Activated CD4-positive, alpha-beta T cell treated with anti-CD3 and anti-CD28 coated beads for 1 hour (primary cell): Measurements from ENCODE around the gene TTLL6.

ENCODE experiments used
- DNase-seq: peaks from one replicate; pipeline ENCODE4 v3.0.0-alpha.2; 2020

TTLL6 gene

GRCh38 chr17:48756830-48757251, 60.2 kb downstream of the TTLL6 start:
- DNase-seq: no peak

- DNase-seq: no peak
Observed at GRCh38 chr17:48755356-48755755, 61.7 kb downstream of the TTLL6 start.

- DNase-seq: no peak
Observed at GRCh38 chr17:48754500-48755261, 62.3 kb downstream of the TTLL6 start.

DNA sequence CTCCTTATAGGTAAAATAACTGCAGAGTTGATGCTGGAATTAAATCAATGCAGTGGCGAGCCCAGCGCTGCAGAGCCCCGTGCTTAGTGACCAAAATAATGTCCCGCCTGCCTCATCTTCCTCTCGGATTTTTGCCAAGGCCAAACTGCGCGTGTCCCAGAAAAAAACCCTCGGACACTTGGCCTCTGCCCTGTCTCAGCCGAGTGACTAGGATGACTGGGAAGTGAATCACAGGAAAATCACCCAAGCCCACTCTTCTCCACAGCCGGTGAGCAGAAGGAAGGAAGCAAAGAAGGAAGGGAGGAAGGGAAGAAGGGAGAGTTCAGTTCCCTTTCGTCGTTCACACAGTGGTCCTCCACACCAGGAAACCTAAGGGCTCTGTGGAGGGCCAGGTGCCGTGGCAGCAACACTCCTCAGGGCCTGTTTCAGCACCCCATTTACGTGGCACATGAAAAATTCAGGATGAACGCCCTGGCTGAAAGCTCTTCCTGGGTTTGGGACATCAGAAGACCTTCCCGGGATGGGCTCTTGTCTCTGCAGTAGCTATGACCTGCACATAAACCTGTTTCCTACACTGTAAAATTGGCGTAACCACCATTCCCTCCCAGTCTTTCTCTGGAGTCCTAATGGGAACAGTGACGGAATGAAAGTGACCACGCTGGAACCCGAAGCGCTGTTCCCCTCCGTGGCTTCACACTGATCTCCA, 63.1 kb downstream of the TTLL6 start:
- no peak for DNase-seq

GRCh38 chr17:48752399-48753288, 64.4 kb downstream of the TTLL6 start:
- no peak for DNase-seq

DNA sequence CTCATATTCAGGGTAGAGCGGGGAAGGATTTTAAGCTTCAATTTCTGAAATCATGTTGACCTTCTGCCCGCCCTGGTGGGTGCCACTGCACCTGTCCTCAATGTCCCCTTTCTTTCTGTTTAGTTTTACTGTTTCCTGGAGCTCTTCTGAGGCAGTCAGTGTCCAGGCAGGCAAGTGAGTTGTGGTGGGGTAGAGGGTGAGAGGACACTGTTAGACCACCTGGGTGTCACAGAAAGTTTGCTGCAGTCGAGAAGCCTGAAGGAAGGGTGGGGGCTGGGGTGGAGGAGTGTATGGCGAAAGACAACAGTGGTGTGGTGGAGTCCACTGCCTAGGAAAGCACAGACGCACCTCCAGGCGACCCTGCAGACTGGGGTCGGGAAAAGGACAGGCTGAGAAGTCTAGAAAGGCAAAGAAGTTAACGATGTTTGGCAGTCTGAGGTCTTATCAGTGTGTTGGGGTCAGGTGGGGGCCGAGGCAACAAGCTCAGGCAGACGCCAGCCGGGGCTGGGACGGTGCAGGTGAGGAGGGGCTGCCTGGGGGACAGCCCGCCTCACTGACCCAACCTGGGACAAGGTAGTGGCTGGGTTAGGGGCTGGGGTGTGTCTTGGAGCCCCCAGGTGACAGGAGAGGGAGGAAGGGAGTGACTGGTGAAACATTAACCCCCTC, 65.2 kb downstream of the TTLL6 start:
- DNase-seq: no peak

DNA sequence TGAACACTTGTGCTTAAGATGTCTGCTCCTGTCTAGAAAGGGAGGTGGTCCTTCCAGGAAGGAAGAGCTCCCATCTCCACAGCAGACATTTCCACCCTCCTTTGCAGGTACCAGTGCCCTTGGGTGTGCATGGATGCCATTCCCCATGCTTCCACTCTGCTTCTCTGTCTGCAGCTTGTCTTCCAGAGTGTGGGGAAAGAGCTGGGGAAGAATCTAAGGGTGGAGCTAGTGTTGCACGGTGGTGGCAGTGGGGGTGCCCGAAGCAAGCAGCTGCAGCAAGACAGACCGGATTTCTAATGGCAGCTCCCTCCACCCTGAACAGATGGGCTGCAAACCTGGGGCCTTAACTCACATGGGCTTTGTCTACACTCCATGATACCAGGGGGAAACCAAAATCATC, 65.9 kb downstream of the TTLL6 start:
- DNase-seq: no peak

DNA sequence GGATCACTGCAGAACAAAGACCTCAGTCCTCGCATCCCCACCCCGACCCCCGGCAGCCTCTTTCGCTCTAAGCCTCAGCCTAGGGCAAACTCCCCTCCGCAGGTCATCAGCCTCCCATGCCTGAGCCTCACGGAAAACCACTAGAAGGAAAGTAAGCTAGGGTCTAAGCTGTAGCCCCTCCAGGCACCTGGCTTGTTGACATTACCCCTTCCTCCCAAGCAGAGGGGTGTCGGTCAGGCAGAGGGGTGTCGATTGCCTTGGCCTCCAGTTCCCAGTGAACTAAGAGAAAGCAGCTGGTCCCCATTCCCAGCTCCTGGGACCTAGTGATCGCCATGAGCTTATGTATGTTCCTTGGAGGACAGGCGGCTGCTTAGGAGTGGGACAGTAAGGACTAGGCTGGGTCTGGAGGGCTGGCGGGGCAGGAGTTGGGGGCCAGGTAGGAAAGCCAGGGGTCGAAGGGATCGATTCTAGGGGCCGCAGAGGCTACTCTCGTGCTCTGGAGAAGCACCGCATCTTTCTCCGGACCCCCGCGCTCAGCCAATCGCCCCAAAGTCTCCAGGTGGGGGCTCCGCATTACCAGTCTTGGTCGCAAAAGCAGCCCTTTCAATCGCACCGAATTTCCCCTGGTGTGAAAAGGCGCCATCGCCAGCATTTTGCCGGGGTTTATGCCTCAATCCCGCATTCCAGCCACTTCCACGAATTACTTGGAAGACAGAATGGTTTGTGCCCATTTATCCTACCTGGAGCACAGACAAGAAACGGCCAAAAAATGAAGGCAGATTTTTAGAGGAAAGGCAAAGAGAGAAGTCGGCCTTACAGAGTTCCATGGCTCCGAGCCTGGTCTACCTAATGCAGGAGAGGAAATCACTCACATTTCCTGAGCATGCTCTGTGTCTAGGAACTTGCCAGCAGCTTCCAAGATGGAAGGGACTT, 67.1 kb downstream of the TTLL6 start:
- DNase-seq: no peak

DNA sequence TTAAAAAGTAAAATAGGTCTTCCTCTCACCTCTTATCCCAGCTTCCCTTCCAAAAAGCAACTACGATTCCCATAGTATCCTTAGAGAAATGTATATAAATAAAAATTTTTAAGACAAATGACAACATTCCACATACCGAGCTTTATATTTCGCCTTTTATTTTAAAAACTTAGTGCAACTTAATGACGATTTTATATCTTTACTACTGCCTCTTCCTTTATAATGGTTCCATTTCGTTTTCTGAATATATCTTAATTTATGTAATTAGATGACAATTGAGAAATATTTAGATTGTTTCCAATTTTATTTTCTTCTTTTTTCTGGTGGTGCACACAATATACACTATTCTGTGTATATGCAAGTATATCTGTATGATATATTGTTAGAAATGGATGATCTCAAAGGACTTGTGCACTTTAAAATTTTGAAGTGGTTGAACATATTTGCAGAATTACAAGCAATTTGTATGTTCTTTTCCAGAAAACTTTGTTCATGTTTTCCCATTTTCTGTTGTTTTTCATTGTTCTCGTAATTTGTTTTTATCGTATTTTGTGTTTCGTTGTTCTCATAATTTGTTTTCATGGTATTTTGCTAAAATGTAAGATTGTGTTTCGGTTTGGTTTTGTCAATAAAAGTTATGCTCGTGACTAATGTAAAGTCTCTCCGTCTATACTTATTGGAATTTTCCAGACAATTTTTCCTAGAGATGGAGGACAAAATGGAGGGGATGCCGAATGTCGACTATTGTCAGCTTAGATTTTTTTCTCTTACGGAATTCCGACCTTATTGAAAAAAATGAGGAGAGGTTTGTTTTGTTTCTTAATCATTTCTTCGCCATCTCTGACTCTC, 68.1 kb downstream of the TTLL6 start:
- DNase-seq: no peak

GRCh38 chr17:48747445-48748363, 69.3 kb downstream of the TTLL6 start:
- no peak for DNase-seq

DNA sequence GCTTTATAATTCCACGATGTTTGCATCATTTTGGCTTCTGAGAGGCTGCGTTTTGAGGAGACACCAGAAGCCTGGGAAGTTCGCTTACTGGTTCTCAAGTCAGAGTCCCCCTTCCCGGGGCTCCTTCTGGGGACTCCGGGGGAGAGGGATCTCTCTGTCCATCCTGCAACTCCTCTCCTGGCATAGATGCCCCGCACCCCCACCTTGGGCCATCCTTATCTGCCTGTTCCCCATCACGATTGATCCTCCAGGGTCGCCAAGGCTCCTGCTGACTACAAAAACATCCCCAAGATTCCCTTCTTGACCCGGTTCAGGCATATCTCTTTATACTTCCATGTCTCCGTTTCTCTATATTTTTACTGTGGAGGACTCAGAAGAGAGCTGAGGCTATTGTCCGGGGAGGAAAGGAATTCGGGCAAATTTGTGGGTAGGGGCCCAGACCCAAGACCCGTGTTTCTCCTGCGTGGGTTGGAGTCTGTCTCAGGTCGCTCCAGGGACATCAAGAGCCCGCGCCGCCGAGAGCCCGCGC, 70.0 kb downstream of the TTLL6 start:
- no peak for DNase-seq

- no peak for DNase-seq
Observed at GRCh38 chr17:48745381-48746275, 71.4 kb downstream of the TTLL6 start.

GRCh38 chr17:48740537-48740936, 76.5 kb downstream of the TTLL6 start:
- no peak for DNase-seq

DNA sequence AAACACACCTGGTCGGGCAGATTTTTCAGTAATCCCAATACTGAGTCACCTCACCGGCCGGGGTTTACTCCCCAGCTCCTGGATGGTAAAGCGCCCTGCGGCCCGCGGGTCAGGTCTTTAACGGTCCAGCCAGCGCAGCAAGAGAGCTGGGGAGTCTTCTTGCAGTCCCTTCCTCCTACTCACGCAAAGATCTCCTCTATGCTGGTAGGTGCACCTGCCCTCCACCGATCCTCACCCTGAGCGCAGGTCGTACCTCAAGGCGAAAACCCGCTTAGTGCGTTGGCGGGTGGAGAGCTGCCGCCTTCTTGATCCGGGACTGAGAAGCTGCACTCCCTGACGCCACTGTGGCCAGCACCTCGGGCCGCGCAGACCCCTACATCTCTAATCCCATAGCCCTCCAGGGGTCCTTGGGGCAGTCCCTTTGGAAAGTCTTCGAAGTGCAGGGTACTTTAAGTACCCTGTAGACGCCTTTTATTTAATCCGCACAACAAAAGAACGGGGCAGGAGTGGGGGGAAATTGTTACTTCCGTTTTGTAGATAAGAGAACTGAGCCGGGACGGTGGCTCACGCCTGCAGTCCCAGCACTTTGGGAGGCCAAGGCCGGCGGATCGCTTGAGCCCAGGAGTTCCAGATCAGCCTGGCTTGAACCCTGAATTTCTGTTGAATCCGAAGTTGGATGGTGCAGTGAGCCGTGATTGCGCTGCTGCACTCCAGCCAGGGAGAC, 78.1 kb downstream of the TTLL6 start:
- DNase-seq: no peak

DNA sequence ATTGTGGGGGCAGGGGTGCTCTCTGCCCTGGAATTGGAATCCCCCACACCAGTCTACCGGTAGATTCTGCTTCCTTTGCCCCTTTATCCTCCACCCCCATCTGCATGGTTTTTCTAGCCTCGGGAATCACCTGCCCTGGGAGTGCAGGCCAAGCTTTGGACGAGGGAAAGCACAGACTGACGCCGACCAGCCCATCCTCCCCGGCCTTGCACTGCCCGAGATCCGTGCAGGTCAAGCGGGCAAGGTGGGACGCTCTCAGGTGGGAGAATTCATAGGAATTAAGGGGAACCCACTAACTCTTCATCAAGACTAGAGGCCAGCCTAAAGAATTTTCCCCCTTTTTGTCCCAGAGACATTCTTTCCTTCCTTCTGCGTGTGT, 78.6 kb downstream of the TTLL6 start:
- DNase-seq: no peak

GRCh38 chr17:48737330-48738043, 79.5 kb downstream of the TTLL6 start:
- no peak for DNase-seq

DNA sequence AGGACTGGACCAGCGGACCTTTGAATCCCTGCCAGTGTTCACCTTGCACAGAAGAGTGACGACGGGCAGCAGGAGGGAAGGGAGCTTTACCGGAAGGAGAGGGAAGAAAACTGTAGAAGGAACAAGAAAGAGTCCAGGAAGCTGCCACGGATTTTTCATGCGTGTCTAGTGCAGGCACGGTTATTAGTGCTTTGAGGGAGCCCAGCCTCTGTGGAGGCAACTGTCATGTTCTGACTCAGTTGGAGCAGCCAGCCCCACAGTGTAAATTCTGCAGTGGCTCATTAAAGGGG, 82.0 kb downstream of the TTLL6 start:
- no peak for DNase-seq
